Skeletal muscle tissue (tissue), 4 donors: ENCODE results near the gene ADAM33. TPM values are rescaled to one million over a fixed set of nuclear protein-coding genes. Genes with fewer than 3 reads are reported as not detected.

Experiments used
- H3K27ac ChIP-seq: one replicate; pipeline ENCODE4 v1.7.0; 2013; ENCODE audit warnings: mild to moderate bottlenecking, low read depth, low read length, inconsistent platforms
- H3K27me3 ChIP-seq, 3 donors: one replicate each; pipeline ENCODE4 v1.7.0; 2013; ENCODE audit warnings: low read length in 3 of 3; ENCODE audit not compliant: control insufficient read depth in 3 of 3, insufficient read depth in 3 of 3
- H3K36me3 ChIP-seq, 3 donors: one replicate each; pipeline ENCODE4 v1.7.0; 2013; ENCODE audit warnings: low read length in 3 of 3; ENCODE audit not compliant: control insufficient read depth in 3 of 3, insufficient read depth in 3 of 3
- H3K4me1 ChIP-seq, 3 donors: one replicate each; pipeline ENCODE4 v1.7.0; 2013; ENCODE audit warnings: low read length in 3 of 3, mild to moderate bottlenecking in 3 of 3; ENCODE audit not compliant: control insufficient read depth in 3 of 3, insufficient read depth in 3 of 3
- H3K4me3 ChIP-seq, 3 donors: one replicate each; pipeline ENCODE4 v1.7.0; 2013; ENCODE audit warnings: low read length in 3 of 3
- H3K9ac ChIP-seq, 3 donors: one replicate each; pipeline ENCODE4 v1.7.0; 2013; ENCODE audit warnings: low read length in 3 of 3, mild to moderate bottlenecking in 3 of 3, moderate library complexity in 2 of 3, low read depth in 1 of 3
- H3K9me3 ChIP-seq, 3 donors: one replicate each; pipeline ENCODE4 v1.7.0; 2013; ENCODE audit warnings: low read length in 3 of 3; ENCODE audit not compliant: control insufficient read depth in 3 of 3
- total RNA-seq: library from RNA; depleted of rRNA; stranded (reverse); fragments of >200 nt; gene quantifications from one replicate; pipeline ENCODE4 v1.2.3, GENCODE V29; 2014
- donor health status: Osteomylitis.

ADAM33 gene
- total RNA-seq, 1 donor from 2014 or later = 30.8 TPM

DNA sequence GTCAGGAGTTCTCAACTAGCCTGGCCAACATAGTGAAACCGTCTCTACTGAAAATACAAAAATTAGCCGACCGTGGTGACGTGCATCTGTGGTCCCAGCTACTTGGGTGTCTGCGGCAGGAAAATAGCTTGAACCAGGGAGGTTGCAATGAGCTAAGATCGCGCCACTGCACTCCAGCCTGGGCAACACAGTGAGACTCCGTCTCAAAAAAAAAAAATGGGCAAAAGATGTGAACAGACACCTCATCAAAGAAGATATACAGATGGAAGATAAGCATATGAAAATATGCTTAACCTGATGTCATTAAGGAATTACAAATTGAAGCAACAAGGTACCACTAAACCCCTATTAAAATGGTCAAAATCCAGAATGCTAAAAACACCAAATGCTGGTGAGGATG, 41.5 kb upstream of the ADAM33 start:
- no peaks in the 10 kb centered on the region for H3K36me3 ChIP-seq
- H3K9me3 ChIP-seq = no peaks in the 10 kb centered on the region

DNA sequence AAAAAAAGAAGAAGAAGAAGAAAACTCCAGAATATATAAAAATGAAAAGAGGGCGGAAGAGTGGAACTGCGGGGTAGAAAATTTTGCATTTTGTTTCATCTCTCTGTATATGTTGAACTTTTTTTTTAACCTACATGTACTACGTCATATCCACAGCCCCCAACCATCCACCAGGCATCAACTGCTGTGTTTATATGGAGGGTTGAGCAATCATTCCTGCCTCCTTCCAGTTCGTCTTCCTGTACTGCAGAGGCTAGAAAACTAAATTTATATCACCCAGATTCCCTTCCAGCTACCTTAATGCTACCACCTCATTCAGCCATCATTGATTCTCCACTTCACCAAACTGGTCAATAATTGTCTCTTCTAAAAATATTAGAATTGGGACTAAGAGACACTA, 40.1 kb upstream of the ADAM33 start:
- H3K4me1 ChIP-seq = no peaks in the 10 kb centered on the region
- H3K9me3 ChIP-seq = no peaks in the 10 kb centered on the region
- H3K27me3 ChIP-seq = no peaks in the 10 kb centered on the region

More for the DNA sequence above, 41.5 kb upstream of the ADAM33 start:
- Histone ChIP-seq H3K27ac (no peak overlapping the region), H3K4me3 (no peak overlapping the region), H3K27me3 (peaks cover 0 to 4% (median 2%) of the 10 kb centered on the region in 3 donors), H3K9ac (no peak overlapping the region), H3K4me1 (peaks cover 5 to 11% (median 7%) of the 10 kb centered on the region in 3 donors)

DNA sequence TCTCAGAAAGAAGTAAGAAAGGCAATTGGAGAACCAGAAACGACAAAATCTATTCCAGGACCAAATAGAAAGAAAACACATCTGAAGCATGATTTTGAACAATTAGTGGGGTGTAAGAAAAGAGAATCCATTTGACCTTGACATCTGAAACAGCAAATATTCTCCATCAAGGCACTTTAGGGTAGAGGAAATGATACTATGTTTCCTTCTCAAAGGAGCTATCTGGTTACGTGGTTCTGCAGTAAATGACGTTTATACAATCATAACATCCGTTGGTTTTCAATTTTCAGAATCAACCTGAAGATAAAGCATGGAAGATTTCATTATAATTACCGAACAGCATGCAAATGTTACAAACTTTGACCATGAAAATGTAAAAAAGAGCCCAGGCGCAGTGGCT, 38.8 kb upstream of the ADAM33 start:
- Histone ChIP-seq H3K36me3 (no peaks in the 10 kb centered on the region), H3K27me3 (no peaks in the 10 kb centered on the region), H3K4me3 (no peak overlapping the region), H3K9ac (no peak overlapping the region), H3K27ac (no peak overlapping the region), H3K4me1 (peaks cover 0 to 3% (median 0%) of the 10 kb centered on the region in 3 donors), H3K9me3 (no peaks in the 10 kb centered on the region)

More for the DNA sequence above, 40.1 kb upstream of the ADAM33 start:
- Histone ChIP-seq H3K9ac (no peak overlapping the region), H3K4me3 (no peak overlapping the region), H3K27ac (no peak overlapping the region), H3K36me3 (no peaks in the 10 kb centered on the region)

DNA sequence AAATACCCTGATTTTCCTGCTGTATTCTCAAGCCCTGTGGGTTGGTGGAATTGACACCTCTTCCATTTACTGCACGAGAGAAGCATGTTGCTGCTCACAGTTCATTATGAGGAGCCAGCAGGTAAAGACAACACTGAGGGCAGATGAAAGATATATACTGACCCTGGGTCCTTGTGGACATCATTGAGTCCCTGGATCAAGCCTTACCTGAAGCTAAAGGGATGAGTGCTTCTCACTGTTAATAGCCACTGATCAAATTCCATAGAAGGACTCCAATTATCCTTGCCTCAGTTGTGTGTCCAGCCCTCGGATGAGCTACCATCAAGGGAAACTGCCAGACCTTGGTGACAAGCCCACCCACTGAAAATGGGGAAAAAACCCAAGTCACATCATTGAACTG, 38.3 kb upstream of the ADAM33 start:
- peaks cover 0 to 3% (median 0%) of the 10 kb centered on the region in 3 donors for H3K4me1 ChIP-seq
- no peak overlapping the region for H3K4me3 ChIP-seq
- no peaks in the 10 kb centered on the region for H3K9me3 ChIP-seq
- H3K9ac ChIP-seq = no peak overlapping the region
- H3K36me3 ChIP-seq = no peaks in the 10 kb centered on the region
- no peaks in the 10 kb centered on the region for H3K27me3 ChIP-seq
- no peak overlapping the region for H3K27ac ChIP-seq

DNA sequence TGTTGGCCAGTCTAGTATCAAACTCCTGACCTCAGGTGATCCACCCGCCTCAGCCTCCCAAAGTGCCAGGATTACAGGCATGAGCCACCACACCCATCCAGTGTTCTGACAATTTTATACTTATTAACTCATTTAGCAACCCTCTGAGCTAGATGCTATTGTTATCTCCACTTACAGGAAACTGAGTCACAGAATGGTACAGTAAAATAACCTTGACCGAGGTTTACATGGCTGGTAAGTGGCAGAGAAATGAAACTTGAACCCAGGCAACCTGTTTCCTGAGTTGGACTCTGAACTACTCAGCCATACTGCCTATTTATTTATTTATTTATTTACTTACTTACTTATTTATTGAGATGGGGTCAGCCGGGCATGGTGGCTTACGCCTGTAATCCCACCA, 37.2 kb upstream of the ADAM33 start:
- Histone ChIP-seq H3K4me3 (no peak overlapping the region), H3K27me3 (no peaks in the 10 kb centered on the region), H3K36me3 (no peaks in the 10 kb centered on the region), H3K9me3 (no peaks in the 10 kb centered on the region), H3K27ac (no peak overlapping the region), H3K9ac (no peak overlapping the region), H3K4me1 (peaks cover 0 to 3% (median 0%) of the 10 kb centered on the region in 3 donors)

DNA sequence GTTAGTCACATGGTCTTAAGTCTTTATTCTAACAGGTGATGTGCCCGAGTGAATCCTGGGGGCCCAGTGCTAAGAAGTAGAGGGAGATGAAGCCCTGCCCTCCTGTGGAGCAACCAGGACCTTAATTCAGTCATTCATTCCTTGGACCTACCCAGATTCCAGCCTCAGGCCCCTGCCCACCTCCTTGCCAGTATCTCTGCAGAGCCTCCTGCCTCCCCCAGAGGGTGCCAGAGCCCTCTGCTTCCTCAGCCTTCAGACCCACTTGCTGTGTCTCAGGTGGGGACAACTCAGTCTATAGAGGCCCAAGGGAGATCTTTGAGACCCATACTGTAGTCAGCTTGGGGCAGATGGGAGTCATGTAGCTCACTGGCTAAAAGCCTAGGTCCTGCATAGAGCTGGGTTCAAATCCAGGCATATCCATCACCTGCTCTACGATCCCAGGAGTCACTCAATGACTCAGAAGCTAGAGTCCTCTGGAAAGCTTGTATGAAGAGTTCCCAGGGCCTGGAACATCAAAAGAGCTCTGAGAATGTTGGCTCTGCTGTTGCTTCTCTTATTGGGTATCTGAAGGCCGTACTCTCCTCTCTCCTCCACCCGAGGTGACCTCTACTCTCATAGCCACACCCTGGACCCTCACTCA, 34.5 kb upstream of the ADAM33 start:
- Histone ChIP-seq H3K9ac (no peak overlapping the region), H3K4me3 (no peak overlapping the region), H3K4me1 (peaks cover 0 to 3% (median 2%) of the 10 kb centered on the region in 3 donors), H3K27ac (no peak overlapping the region), H3K36me3 (no peaks in the 10 kb centered on the region), H3K27me3 (no peaks in the 10 kb centered on the region), H3K9me3 (no peaks in the 10 kb centered on the region)

DNA sequence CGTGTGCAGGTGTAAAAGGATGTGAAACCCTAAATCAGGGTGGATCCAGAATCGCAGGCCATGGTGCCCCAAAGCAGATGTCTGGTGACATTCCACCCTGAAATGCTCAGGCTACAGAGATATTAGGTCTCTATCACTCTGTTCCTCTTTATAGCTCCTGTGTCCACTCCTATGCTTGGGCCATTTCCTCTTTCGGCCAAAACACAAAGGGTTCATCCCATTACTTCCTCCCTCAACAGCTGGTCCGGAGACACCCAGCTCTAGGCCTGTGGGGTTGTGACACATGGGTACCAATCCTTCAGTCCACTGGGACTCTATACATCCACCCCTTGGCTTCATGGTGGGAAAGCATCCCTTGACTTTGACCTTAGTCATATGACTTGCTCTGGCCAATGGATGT, 32.3 kb upstream of the ADAM33 start:
- Histone ChIP-seq H3K9ac (no peak overlapping the region), H3K9me3 (no peaks in the 10 kb centered on the region), H3K4me1 (peaks cover 6 to 16% (median 11%) of the 10 kb centered on the region in 3 donors), H3K36me3 (no peaks in the 10 kb centered on the region), H3K27me3 (no peaks in the 10 kb centered on the region), H3K4me3 (no peak overlapping the region), H3K27ac (no peak overlapping the region)

DNA sequence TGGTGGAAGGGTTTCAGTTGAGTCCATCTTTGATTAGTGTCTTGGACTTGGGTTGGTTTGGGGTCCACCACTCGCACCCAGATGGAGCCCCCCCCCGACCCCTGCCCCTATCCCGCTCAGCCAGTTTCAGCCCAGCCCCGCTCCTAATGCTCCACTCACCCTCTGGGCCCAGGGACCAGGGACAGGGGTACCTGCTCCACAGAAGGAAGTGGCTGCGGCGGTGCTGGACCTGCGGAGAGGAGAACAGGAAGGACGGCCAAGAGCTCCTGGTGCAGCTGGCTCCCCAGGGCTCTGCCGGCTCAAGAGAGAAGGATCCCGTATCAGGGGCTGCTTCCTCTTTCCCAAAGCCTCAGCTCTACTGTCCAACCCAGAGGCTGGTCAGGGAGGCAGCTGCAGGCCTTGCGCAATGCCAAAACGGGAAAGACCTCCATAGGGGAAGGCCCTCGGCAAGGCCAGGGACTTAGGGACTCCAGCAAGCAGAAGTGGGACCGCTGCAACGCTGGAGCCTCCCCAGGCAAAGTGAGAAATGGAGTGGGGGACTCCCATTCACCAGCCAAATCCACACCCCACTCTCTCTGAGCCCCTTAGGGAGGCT, 30.6 kb upstream of the ADAM33 start, which contains the start of gene SIGLEC1:
Gene SIGLEC1 (minus strand): TSS at position 322 of the 595 bp plus-strand sequence. CDS start 5,472 bp downstream, outside the sequence.
- Histone ChIP-seq H3K4me1 (peaks cover 6 to 22% (median 16%) of the 10 kb centered on the region in 3 donors), H3K9me3 (no peaks in the 10 kb centered on the region), H3K4me3 (peak within 1 kb of the TSS in 1 of 3 donors; percentile 3), H3K9ac (no peak within 1 kb of the TSS), H3K27me3 (no peaks in the 10 kb centered on the region), H3K27ac (no peak within 1 kb of the TSS), H3K36me3 (no peaks in the 10 kb centered on the region)

DNA sequence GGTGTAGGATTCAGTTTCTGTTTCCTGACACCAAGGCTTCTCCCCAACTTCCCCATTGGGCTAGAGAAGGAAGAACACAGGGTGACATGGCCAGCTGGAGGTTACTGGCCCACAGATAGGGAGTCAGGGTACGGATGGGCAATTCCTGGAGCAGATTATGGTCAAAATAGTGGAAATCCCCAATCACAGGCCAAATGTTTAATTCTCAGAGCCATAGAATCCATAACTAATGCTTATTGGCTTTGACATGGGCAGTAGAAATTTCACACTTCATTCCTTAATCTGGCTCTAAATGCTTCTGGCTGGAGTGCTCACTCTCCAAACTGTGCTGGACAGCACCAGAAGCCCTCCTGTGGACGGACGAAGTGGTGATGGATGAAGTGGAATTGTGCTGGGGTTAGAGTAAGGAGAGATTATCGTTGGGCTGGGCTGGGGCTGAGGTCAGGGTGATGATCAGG, 29.7 kb upstream of the ADAM33 start:
- no peaks in the 10 kb centered on the region for H3K9me3 ChIP-seq
- peak overlapping the region in 1 of 3 donors; percentile 3 for H3K4me3 ChIP-seq
- H3K27ac ChIP-seq = no peak overlapping the region
- H3K9ac ChIP-seq = no peak overlapping the region
- no peaks in the 10 kb centered on the region for H3K27me3 ChIP-seq
- H3K4me1 ChIP-seq = peaks cover 12 to 31% (median 24%) of the 10 kb centered on the region in 3 donors
- no peaks in the 10 kb centered on the region for H3K36me3 ChIP-seq
